Keratinocyte (primary cell): ENCODE data around the gene KANSL1.

ENCODE experiments used
- CTCF ChIP-seq, 3 experiments: IDR thresholded peaks in 1 of 3; conservative IDR thresholded peaks in 1 of 3; optimal IDR thresholded peaks in 1 of 3; 2 replicates in 2 of 3; 3 replicates in 1 of 3; pipeline versions ENCODE3 to v1.5.1; 2011; ENCODE audit warnings: low read length in 3 of 3, mild to moderate bottlenecking in 3 of 3, moderate library complexity in 2 of 3, control low read depth in 1 of 3, inconsistent platforms in 1 of 3; ENCODE audit not compliant: insufficient read depth in 2 of 3; ENCODE audit errors: extremely low read depth in 1 of 3
- EZH2 ChIP-seq: IDR thresholded peaks from one replicate; pipeline ENCODE4 v1.6.1; 2012; ENCODE audit warnings: inconsistent platforms, mild to moderate bottlenecking, low read length, moderate library complexity

GRCh38 chr17:46136820-46137219 is 56.4 kb downstream of the KANSL1 start:
- TF ChIP-seq CTCF (optimal IDR thresholded peaks at IDR 0.05 in 1 of 3, IDR thresholded peaks at IDR 0.05 in 1 of 3, conservative IDR thresholded peaks at IDR 0.05 in 1 of 3; ENCODE audit: extremely low read depth in 1 of 3, insufficient read depth in 2 of 3, low read length in 3 of 3) (no peak), EZH2 (no peak)
